HepG2 (cell line): ENCODE results near the gene TBC1D5. TPM values are rescaled to one million over a fixed set of nuclear protein-coding genes. Genes with fewer than 3 reads are reported as not detected.

Source experiments
- ATAC-seq: fragments of 200-7000 bp; cut with Tn5 transposase; 3 replicates; pipeline ENCODE4 v1.9.1; 2020; ENCODE audit warnings: mild to moderate bottlenecking, moderate library complexity
- BruUV-seq: library from RNA; stranded (reverse); fragments of 400-500 nt; replicated peaks from 2 replicates; lab custom pipeline; 2021; lab: Mats Ljungman, UMichigan
- CTCF ChIA-PET: fragments of 300-600 bp; formaldehyde crosslinking; extraction: SDS; loops from one replicate; lab custom pipeline; 2021; ENCODE audit warnings: low total read pairs, inconsistent platforms, low intra/inter-chr PET ratio; lab: Yijun Ruan, JAX
- POLR2A ChIA-PET: fragments of 350-600 bp; sonication (Branson Sonifier 250); formaldehyde crosslinking; loops from one replicate; lab custom pipeline; 2020; ENCODE audit warnings: antibody characterized with exemption, inconsistent platforms; lab: Yijun Ruan, JAX
- DNase-seq: peaks from one replicate; pipeline ENCODE4 v3.0.0-alpha.2; 2015; ENCODE audit warnings: low spot score
- FAIRE-seq: peaks from 3 replicates; lab custom pipeline; 2011; peaks lifted over from hg19 to GRCh38; lab: Jason Lieb, UNC
- H2AFZ ChIP-seq: one replicate; pipeline ENCODE4 v1.6.1; 2011; ENCODE audit warnings: low read length, inconsistent platforms
- H3K27ac ChIP-seq: fragments of 300-600 bp; 3 replicates; pipeline ENCODE4 v1.8.0; 2011; ENCODE audit warnings: mixed run types, mild to moderate bottlenecking, mixed read lengths, low read length, inconsistent platforms; ENCODE audit not compliant: insufficient read depth; ENCODE audit errors: extremely low read length
- H3K27me3 ChIP-seq, 2 experiments: fragments of 200-600 bp in 1 of 2; 2 replicates in 1 of 2; 3 replicates in 1 of 2; pipeline versions ENCODE4 v1.6.0 to v1.8.0; 2011; ENCODE audit warnings: low read length in 2 of 2, mild to moderate bottlenecking in 2 of 2, moderate library complexity in 2 of 2, inconsistent platforms in 1 of 2; ENCODE audit not compliant: insufficient read depth in 2 of 2, control insufficient read depth in 1 of 2
- H3K36me3 ChIP-seq, 2 experiments: fragments of 200-600 bp in 1 of 2; replicated peaks in 1 of 2; 2 replicates in 1 of 2; 3 replicates in 1 of 2; pipeline versions ENCODE4 v1.5.1 to v1.8.0; 2011; ENCODE audit warnings: low read length in 2 of 2, inconsistent platforms in 1 of 2; ENCODE audit not compliant: insufficient read depth in 2 of 2, control insufficient read depth in 1 of 2
- H3K4me1 ChIP-seq: 2 replicates; pipeline ENCODE4 v1.5.1; 2012; ENCODE audit warnings: low read length, inconsistent platforms; ENCODE audit not compliant: insufficient read depth
- H3K4me2 ChIP-seq: 2 replicates; pipeline ENCODE4 v1.6.0; 2011; ENCODE audit warnings: low read depth, low read length, inconsistent platforms
- H3K4me3 ChIP-seq, 3 experiments: fragments of 200-600 bp in 1 of 3; sonication (generic), shearing (Covaris generic) in 1 of 3; replicated peaks in 1 of 3; 2 replicates each; pipeline ENCODE4 v1.5.1; 2011 to 2016; ENCODE audit warnings: low read length in 3 of 3, inconsistent platforms in 2 of 3, low read depth in 2 of 3, mild to moderate bottlenecking in 2 of 3, control low read depth in 1 of 3, mixed read lengths in 1 of 3; ENCODE audit not compliant: insufficient read depth in 1 of 3
- H3K79me2 ChIP-seq: one replicate; pipeline ENCODE4 v1.6.1; 2011; ENCODE audit warnings: low read length, inconsistent platforms; ENCODE audit not compliant: insufficient read depth
- H3K9ac ChIP-seq: 2 replicates; pipeline ENCODE4 v1.6.0; 2011; ENCODE audit warnings: mild to moderate bottlenecking, low read depth, low read length, inconsistent platforms; ENCODE audit not compliant: insufficient read depth
- H3K9me3 ChIP-seq: 2 replicates; pipeline ENCODE4 v1.5.1; 2012; ENCODE audit warnings: mild to moderate bottlenecking, low read length
- H4K20me1 ChIP-seq: 2 replicates; pipeline ENCODE4 v1.6.0; 2011; ENCODE audit warnings: inconsistent platforms, mild to moderate bottlenecking, low read length, moderate library complexity; ENCODE audit not compliant: insufficient read depth
- ISX ChIP-seq: sonication (generic); formaldehyde crosslinking; conservative IDR thresholded peaks from 2 replicates; pipeline ENCODE4 v1.5.0; 2020; ENCODE audit warnings: missing genetic modification reagents
- JARID2 ChIP-seq: sonication (generic); formaldehyde crosslinking; IDR thresholded peaks from 2 replicates; pipeline ENCODE4 v1.8.1; 2023; ENCODE audit warnings: missing genetic modification reagents, inconsistent platforms; ENCODE audit not compliant: insufficient replicate concordance
- KDM4B ChIP-seq: sonication (generic); formaldehyde crosslinking; IDR thresholded peaks from 2 replicates; pipeline ENCODE4 v1.4.0; 2020; ENCODE audit warnings: missing genetic modification reagents
- MTERF4 ChIP-seq: sonication (generic); formaldehyde crosslinking; IDR thresholded peaks from 2 replicates; pipeline ENCODE4 v1.8.0; 2023; ENCODE audit warnings: mild to moderate bottlenecking, missing genetic modification reagents
- NCOA1 ChIP-seq: sonication (generic); formaldehyde crosslinking; IDR thresholded peaks from 2 replicates; pipeline ENCODE4 v1.9.0; 2021; ENCODE audit warnings: missing genetic modification reagents
- PRDM10 ChIP-seq: sonication (generic); formaldehyde crosslinking; IDR thresholded peaks from 2 replicates; pipeline ENCODE4 v1.4.0; 2020; ENCODE audit warnings: low read depth, missing genetic modification reagents
- TMF1 ChIP-seq: sonication (generic); formaldehyde crosslinking; IDR thresholded peaks from 2 replicates; pipeline ENCODE4 v1.8.1; 2022; ENCODE audit warnings: low read depth, missing genetic modification reagents
- ZNF232 ChIP-seq: sonication (generic); formaldehyde crosslinking; IDR thresholded peaks from 2 replicates; pipeline ENCODE4 v1.4.0; 2020; ENCODE audit warnings: missing genetic modification reagents, borderline replicate concordance
- ZNF724P ChIP-seq: sonication (generic); formaldehyde crosslinking; IDR thresholded peaks from 2 replicates; pipeline ENCODE4 v1.8.0; 2022; ENCODE audit warnings: missing genetic modification reagents, borderline replicate concordance
- WGBS: methylation state at CpG from one replicate; pipeline ENCODE4 v1.1.6; 2017; ENCODE audit warnings: low lambda C conversion rate; 5-methylcytosine and 5-hydroxymethylcytosine counted together
- in situ Hi-C: cut with HindIII; loops from 2 replicates; pipeline ENCODE4 v1.10.0; 2017; ENCODE audit warnings: low pct_unique_long_range_greater_than_20kb; ENCODE audit not compliant: extremely low pct_ligation_motif_present
- intact Hi-C: fragments of 100-400 bp; cut with micrococcal nuclease; formaldehyde crosslinking; loops from one replicate; pipeline ENCODE4 v1.10.0; 2022; ENCODE audit not compliant: unreplicated experiment
- polyA plus RNA-seq, 8 experiments: library from polyadenylated mRNA; depleted of rRNA in 3 of 8; stranded (reverse) in 7 of 8; unstranded in 1 of 8; fragments of >200 nt; fragmentation: Illumina TruSeq in 4 of 8; extraction: Trizol in 4 of 8; gene quantifications; 2 replicates each; pipeline versions ENCODE4 v1.2.1 to v1.2.3, GENCODE V29; 2011 to 2016; ENCODE audit warnings: low read depth in 4 of 8, missing spikeins in 1 of 8, mixed read lengths in 1 of 8; ENCODE audit not compliant: insufficient read depth in 1 of 8
- total RNA-seq, 5 experiments: library from RNA; depleted of rRNA; stranded (reverse); fragments of >200 nt; fragmentation: Illumina TruSeq; extraction: Trizol; gene quantifications; 2 replicates each; pipeline ENCODE4 v1.2.3, GENCODE V29; 2016; ENCODE audit warnings: low read depth in 1 of 5

The TBC1D5 gene
- total and polyA plus RNA-seq, 2 of the 13 experiments (the other 11 are each of a cell fraction or from before 2014, with no cell fraction given) = 19.2 to 33.3 TPM

- CTCF ChIA-PET = no interaction called here
- H3K9ac ChIP-seq = no peak overlapping the region
- H3K9me3 ChIP-seq = no peaks in the 10 kb centered on the region
- H4K20me1 ChIP-seq = no peaks in the 10 kb centered on the region
- no peak for DNase-seq
- intact Hi-C loops = no loop called here
- no peaks in the 10 kb centered on the region for H3K79me2 ChIP-seq
- no peak for TF ChIP-seq TMF1
- TF ChIP-seq MTERF4 (CRISPR knock-in tag) = no peak
- TF ChIP-seq ZNF232 (CRISPR knock-in tag) = no peak
- TF ChIP-seq ZNF724P (CRISPR knock-in tag) = no peak
- TF ChIP-seq PRDM10 (CRISPR knock-in tag) = no peak
- no peak for TF ChIP-seq KDM4B (CRISPR knock-in tag)
- no peak for TF ChIP-seq ISX (CRISPR knock-in tag)
- no peak for TF ChIP-seq JARID2 (CRISPR knock-in tag)
- TF ChIP-seq NCOA1 (CRISPR knock-in tag) = no peak
- TF ChIP-seq, all 625 proteins: peak for 0
- ATAC-seq (no peak), FAIRE-seq (no peak)
- in situ Hi-C loops = no loop called here
- POLR2A ChIA-PET = no interaction called here
- Histone ChIP-seq H2AFZ (no peak overlapping the region), H3K4me3 (no peak overlapping the region), H3K4me1 (no peaks in the 10 kb centered on the region), H3K36me3 (no peaks in the 10 kb centered on the region), H3K4me2 (no peak overlapping the region), H3K27me3 (no peaks in the 10 kb centered on the region), H3K27ac (no peak overlapping the region)
- WGBS = 100% methylated on average over 2 of the region's 2 CpGs
- BruUV-seq = no TSS peak
Measured at GRCh38 chr3:17555525-17555924, 186.9 kb downstream of the TBC1D5 start.
